ENCODE measurements around the gene EPSTI1. TPM values are rescaled to one million over a fixed set of nuclear protein-coding genes. Genes with fewer than 3 reads are reported as not detected.

EPSTI1 gene
- polyA plus RNA-seq, 10 donors = 1.7 to 4.6 (median 2.7) TPM

- DNase-seq = no peak
These were observed 136.6 kb downstream of the EPSTI1 start for GRCh38 chr13:42855410-42855809.

- no peak for DNase-seq
These were observed 139.9 kb downstream of the EPSTI1 start for GRCh38 chr13:42852136-42852535.

GRCh38 chr13:42849200-42849599 is 142.8 kb downstream of the EPSTI1 start:
- DNase-seq = no peak

- DNase-seq = peak in 1 of 3 donors; percentile 94
These were observed 144.0 kb downstream of the EPSTI1 start for GRCh38 chr13:42847891-42848663.

- DNase-seq = peak; percentile 31 to 71 (median 59)
These were observed 154.9 kb downstream of the EPSTI1 start for GRCh38 chr13:42836930-42837690.

Other genes with a start within 250 kb of the EPSTI1 start
- gene FAM216B, start 210.7 kb downstream of the EPSTI1 start, polyA plus RNA-seq (ENCODE audit: insufficient read length in 10 of 10) = under 1 TPM in 8 of 10 donors, not detected in 2; 0.07 to 0.22 (median 0.13) TPM
- 10 to 100 TPM; 13.4 to 20.9 (median 20.1) TPM for gene DNAJC15, start 31.3 kb upstream of the EPSTI1 start, polyA plus RNA-seq (ENCODE audit: insufficient read length in 10 of 10)